Spleen (tissue), 11 donors: ENCODE data around the gene POLA1. TPM values are rescaled to one million over a fixed set of nuclear protein-coding genes. Genes with fewer than 3 reads are reported as not detected.

Experiments
- DNase-seq: peaks from one replicate; pipeline ENCODE4 v3.0.0-alpha.2; 2020
- H3K27ac ChIP-seq, 8 donors: fragments of 200-600 bp; sonication (generic) in 7 of 8; 1 replicate in 4 of 8; 2 replicates in 4 of 8; pipeline versions ENCODE4 v1.5.0 to v1.8.0; 2016 to 2021; ENCODE audit warnings: inconsistent platforms in 4 of 8, mild to moderate bottlenecking in 4 of 8, moderate library complexity in 1 of 8
- H3K27me3 ChIP-seq, 7 donors: fragments of 200-600 bp; sonication (generic) in 6 of 7; replicated peaks in 1 of 7; 1 replicate in 4 of 7; 2 replicates in 3 of 7; pipeline versions ENCODE4 v1.5.0 to v1.8.0; 2016 to 2021; ENCODE audit warnings: inconsistent platforms in 3 of 7, mild to moderate bottlenecking in 1 of 7
- H3K36me3 ChIP-seq, 6 donors: fragments of 200-600 bp; sonication (generic) in 5 of 6; 1 replicate in 4 of 6; 2 replicates in 2 of 6; pipeline versions ENCODE4 v1.5.0 to v1.8.0; 2016 to 2021; ENCODE audit warnings: inconsistent platforms in 2 of 6
- H3K4me1 ChIP-seq, 6 donors: fragments of 200-600 bp; sonication (generic) in 5 of 6; 1 replicate in 3 of 6; 2 replicates in 3 of 6; pipeline versions ENCODE4 v1.5.0 to v1.8.0; 2016 to 2021; ENCODE audit warnings: inconsistent platforms in 3 of 6
- H3K4me3 ChIP-seq, 8 donors: fragments of 200-600 bp; sonication (generic) in 7 of 8; 1 replicate in 4 of 8; 2 replicates in 4 of 8; pipeline versions ENCODE4 v1.5.0 to v1.8.0; 2016 to 2021; ENCODE audit warnings: inconsistent platforms in 4 of 8, mild to moderate bottlenecking in 4 of 8, moderate library complexity in 2 of 8
- H3K9me3 ChIP-seq, 8 donors: fragments of 200-600 bp; sonication (generic) in 7 of 8; 1 replicate in 4 of 8; 2 replicates in 4 of 8; pipeline versions ENCODE4 v1.5.0 to v1.8.0; 2016 to 2021; ENCODE audit warnings: inconsistent platforms in 4 of 8
- POLR2A ChIP-seq, 3 donors: fragments of 450-650 bp; IDR thresholded peaks; one replicate each; pipeline ENCODE4 v1.5.1; 2017; ENCODE audit warnings: antibody characterized with exemption in 3 of 3, mild to moderate bottlenecking in 1 of 3
- POLR2AphosphoS5 ChIP-seq, 3 donors: sonication (generic); formaldehyde crosslinking; IDR thresholded peaks; one replicate each; pipeline ENCODE4 v1.5.1; 2017; ENCODE audit warnings: antibody characterized with exemption in 3 of 3
- WGBS, 5 donors: extraction: QIAGEN DNeasy Blood & Tissue Kit in 3 of 5; methylation state at CpG; one replicate each; pipeline versions ENCODE4 v1.1.5 to v1.1.7; 2013 to 2018; 5-methylcytosine and 5-hydroxymethylcytosine counted together
- intact Hi-C: fragments of 100-400 bp; cut with DNase I; formaldehyde crosslinking; loops from one replicate; pipeline ENCODE4 v1.15.0; 2023; ENCODE audit warnings: low total_unique reads
- polyA plus RNA-seq, 3 donors: library from polyadenylated mRNA; stranded (reverse); fragments of 200-250 nt; gene quantifications; one replicate each; pipeline ENCODE4 v1.2.1, GENCODE V29; 2013
- total RNA-seq, 7 donors: library from RNA; depleted of rRNA in 3 of 7; stranded (reverse); fragments of >200 nt in 3 of 7; fragmentation: NEBNext Ultra II Directional in 4 of 7; extraction: Animal tissue kit (Norgen Biotek cat#: 25700) in 4 of 7; gene quantifications; one replicate each; pipeline versions ENCODE4 v1.1.0 to v1.2.1, GENCODE V29; 2016 to 2021
- TF ChIP-seq, protein P1 (sequence below), 11 experiments: fragments of 200-600 bp in 7 of 11; fragments of 450-650 bp in 4 of 11; sonication (generic) in 4 of 11; IDR thresholded peaks in 8 of 11; conservative IDR thresholded peaks in 3 of 11; 1 replicate in 7 of 11; 2 replicates in 4 of 11; pipeline versions ENCODE4 v1.4.0 to v1.8.0; 2016 to 2021; ENCODE audit warnings: antibody characterized with exemption in 11 of 11, inconsistent platforms in 4 of 11, mild to moderate bottlenecking in 1 of 11
- donor health status: healthy with polysubstance abuse.
- donor health status: DM: no; HTN: no; CAD: no; lungs with moderate emphysema.
- donor health status: DM: no; HTN: no; CAD: no.
- donor health status: Bipolar disorder and iron deficiency.
- donor health status: healthy.
- donor health status: DM: no; HTN: no; CAD: no.
- donor health status: DM: yes; HTN: yes; CAD: no.

POLA1 gene
- total and polyA plus RNA-seq, 10 donors = 2.1 to 15.4 (median 10.6) TPM

- no peak overlapping the region for H3K4me3 ChIP-seq
- H3K27ac ChIP-seq = no peak overlapping the region
- peaks cover 0 to 6% (median 0%) of the 10 kb centered on the region in 6 donors for H3K36me3 ChIP-seq
- TF ChIP-seq POLR2A (IDR thresholded peaks at IDR 0.05) (no peak), POLR2AphosphoS5 (IDR thresholded peaks at IDR 0.05) (no peak)
- TF ChIP-seq, protein P1, sequence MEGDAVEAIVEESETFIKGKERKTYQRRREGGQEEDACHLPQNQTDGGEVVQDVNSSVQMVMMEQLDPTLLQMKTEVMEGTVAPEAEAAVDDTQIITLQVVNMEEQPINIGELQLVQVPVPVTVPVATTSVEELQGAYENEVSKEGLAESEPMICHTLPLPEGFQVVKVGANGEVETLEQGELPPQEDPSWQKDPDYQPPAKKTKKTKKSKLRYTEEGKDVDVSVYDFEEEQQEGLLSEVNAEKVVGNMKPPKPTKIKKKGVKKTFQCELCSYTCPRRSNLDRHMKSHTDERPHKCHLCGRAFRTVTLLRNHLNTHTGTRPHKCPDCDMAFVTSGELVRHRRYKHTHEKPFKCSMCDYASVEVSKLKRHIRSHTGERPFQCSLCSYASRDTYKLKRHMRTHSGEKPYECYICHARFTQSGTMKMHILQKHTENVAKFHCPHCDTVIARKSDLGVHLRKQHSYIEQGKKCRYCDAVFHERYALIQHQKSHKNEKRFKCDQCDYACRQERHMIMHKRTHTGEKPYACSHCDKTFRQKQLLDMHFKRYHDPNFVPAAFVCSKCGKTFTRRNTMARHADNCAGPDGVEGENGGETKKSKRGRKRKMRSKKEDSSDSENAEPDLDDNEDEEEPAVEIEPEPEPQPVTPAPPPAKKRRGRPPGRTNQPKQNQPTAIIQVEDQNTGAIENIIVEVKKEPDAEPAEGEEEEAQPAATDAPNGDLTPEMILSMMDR (IDR thresholded peaks at IDR 0.05 in 8 of 11, conservative IDR thresholded peaks at IDR 0.05 in 3 of 11) = no peak
- intact Hi-C loops = no loop called here
- no peaks in the 10 kb centered on the region for H3K27me3 ChIP-seq
- DNase-seq = no peak
- H3K9me3 ChIP-seq = no peaks in the 10 kb centered on the region
- no peaks in the 10 kb centered on the region for H3K4me1 ChIP-seq
These were observed 252.7 kb downstream of the POLA1 start for GRCh38 chrX:24946369-24946768.

GRCh38 chrX:24954732-24955131, 261.0 kb downstream of the POLA1 start:
- no peak overlapping the region for H3K4me3 ChIP-seq
- 62 to 97% (median 87%) methylated on average over 2 of the region's 2 CpGs for WGBS, 5 donors
- H3K27me3 ChIP-seq = no peaks in the 10 kb centered on the region
- no peaks in the 10 kb centered on the region for H3K9me3 ChIP-seq
- intact Hi-C loops = no loop called here
- DNase-seq = no peak
- H3K4me1 ChIP-seq = no peaks in the 10 kb centered on the region
- no peak overlapping the region for H3K27ac ChIP-seq
- peaks cover 0 to 4% (median 0%) of the 10 kb centered on the region in 6 donors for H3K36me3 ChIP-seq
- TF ChIP-seq POLR2AphosphoS5 (IDR thresholded peaks at IDR 0.05) (no peak), POLR2A (IDR thresholded peaks at IDR 0.05) (no peak)
- TF ChIP-seq, protein P1 (IDR thresholded peaks at IDR 0.05 in 8 of 11, conservative IDR thresholded peaks at IDR 0.05 in 3 of 11) = no peak

DNA sequence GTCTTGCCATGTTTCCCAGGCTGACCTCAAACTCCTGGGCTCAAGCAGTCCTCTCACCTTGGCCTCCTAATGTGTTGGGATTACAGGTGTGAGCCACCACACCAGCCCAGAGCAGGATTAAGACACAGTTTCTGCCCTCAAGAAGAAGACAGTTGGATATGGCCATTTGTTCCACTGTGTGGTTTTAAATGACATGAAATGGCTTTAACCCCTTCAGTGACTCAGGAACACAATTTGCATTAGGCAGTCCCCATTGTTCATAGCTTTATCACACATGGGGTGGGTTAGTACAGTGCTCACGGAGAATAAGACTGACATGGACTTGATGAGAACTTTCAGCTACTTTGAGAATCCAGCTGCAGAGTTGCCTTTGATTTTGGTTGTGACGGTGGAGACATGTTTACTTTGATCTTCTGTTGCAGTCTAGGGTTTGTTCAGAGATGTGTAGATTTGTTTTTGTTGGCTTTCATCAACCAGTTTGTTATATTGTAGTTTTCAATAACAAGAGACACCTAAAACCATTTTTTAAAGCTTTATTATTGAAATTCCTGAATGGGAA, 261.7 kb downstream of the POLA1 start:
- Histone ChIP-seq H3K36me3 (no peaks in the 10 kb centered on the region), H3K27ac (no peak overlapping the region), H3K27me3 (no peaks in the 10 kb centered on the region), H3K9me3 (no peaks in the 10 kb centered on the region), H3K4me1 (no peaks in the 10 kb centered on the region), H3K4me3 (no peak overlapping the region)
- 78 to 94% (median 94%) methylated on average over 2 of the region's 2 CpGs for WGBS, 5 donors
- TF ChIP-seq POLR2AphosphoS5 (IDR thresholded peaks at IDR 0.05) (no peak), POLR2A (IDR thresholded peaks at IDR 0.05) (no peak)
- TF ChIP-seq, protein P1 (IDR thresholded peaks at IDR 0.05 in 8 of 11, conservative IDR thresholded peaks at IDR 0.05 in 3 of 11) = no peak
- intact Hi-C loops = no loop called here
- no peak for DNase-seq

DNA sequence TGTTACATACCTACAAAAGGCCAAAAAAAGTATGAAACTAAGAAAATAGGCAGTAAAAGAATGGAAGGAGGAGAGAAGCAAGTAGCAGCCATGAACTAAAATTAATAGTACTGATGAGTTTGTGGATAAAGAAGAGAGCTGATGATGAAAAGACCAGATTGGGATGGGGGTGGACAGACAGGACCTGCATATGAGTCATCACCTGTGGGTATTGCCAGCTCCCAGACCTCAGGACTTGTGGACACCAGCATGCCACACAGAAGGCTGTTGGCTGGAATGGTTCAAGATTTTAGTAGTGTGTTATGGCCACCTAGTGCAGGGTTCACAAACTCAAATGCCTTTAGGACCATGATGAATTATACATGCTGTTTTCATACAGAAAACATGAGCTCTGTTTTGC, 263.1 kb downstream of the POLA1 start:
- intact Hi-C loops = no loop called here
- H3K4me1 ChIP-seq = no peaks in the 10 kb centered on the region

More for the DNA sequence above, 263.1 kb downstream of the POLA1 start:
- H3K36me3 ChIP-seq = no peaks in the 10 kb centered on the region
- TF ChIP-seq POLR2A (IDR thresholded peaks at IDR 0.05) (no peak), POLR2AphosphoS5 (IDR thresholded peaks at IDR 0.05) (no peak)
- TF ChIP-seq, protein P1 (IDR thresholded peaks at IDR 0.05 in 8 of 11, conservative IDR thresholded peaks at IDR 0.05 in 3 of 11) = no peak
- no peak overlapping the region for H3K27ac ChIP-seq
- no peaks in the 10 kb centered on the region for H3K9me3 ChIP-seq
- H3K4me3 ChIP-seq = no peak overlapping the region
- DNase-seq = no peak
- H3K27me3 ChIP-seq = no peaks in the 10 kb centered on the region
